ENCODE measurements around the gene PRKCA. TPM values are rescaled to one million over a fixed set of nuclear protein-coding genes. Genes with fewer than 3 reads are reported as not detected.
"Not testable (repeated sequence)": the region's sequence is repeated elsewhere in the genome, so short reads cannot be mapped to it uniquely, and the experiment has no call there.

PRKCA gene
- polyA plus RNA-seq, 1 experiment, result 66.8 TPM

GRCh38 chr17:66287911-66288310, 14.5 kb upstream of the PRKCA start:
- no peak for DNase-seq (ENCODE audit: low read depth, low spot score)
- Histone ChIP-seq H3K4me3 (ENCODE audit: low read depth, low read length) (no peak overlapping the region), H3K27me3 (ENCODE audit: control insufficient read depth, insufficient read depth, low read length) (no peaks in the 10 kb centered on the region), H3K27ac (ENCODE audit: low read depth, low read length) (no peak overlapping the region), H3K9me3 (ENCODE audit: control insufficient read depth, insufficient read depth, low read length) (no peaks in the 10 kb centered on the region)
- CTCF ChIA-PET, result no interaction called here
- POLR2A ChIA-PET, result no interaction called here
- TF ChIP-seq CTCF (IDR thresholded peaks at IDR 0.05; ENCODE audit: low read depth, low read length), result no peak

- Histone ChIP-seq H3K27me3 (ENCODE audit: control insufficient read depth, insufficient read depth, low read length) (no peaks in the 10 kb centered on the region), H3K4me3 (ENCODE audit: low read depth, low read length) (no peak overlapping the region), H3K9me3 (ENCODE audit: control insufficient read depth, insufficient read depth, low read length) (no peaks in the 10 kb centered on the region), H3K27ac (ENCODE audit: low read depth, low read length) (no peak overlapping the region)
- ChIA-PET POLR2A (no interaction called here), CTCF (interaction anchor here (0.6 to 0.7 kb wide), 2 partner anchors 9 to 51 kb away, joined by 7 read pairs; no protein-coding TSS in a partner anchor)
- no peak for TF ChIP-seq CTCF (IDR thresholded peaks at IDR 0.05; ENCODE audit: low read depth, low read length)
- DNase-seq (ENCODE audit: low read depth, low spot score), result no peak
Observed at GRCh38 chr17:66290101-66290722, 12.2 kb upstream of the PRKCA start.

- Histone ChIP-seq H3K27ac (ENCODE audit: low read depth, low read length) (no peak overlapping the region), H3K9me3 (ENCODE audit: control insufficient read depth, insufficient read depth, low read length) (no peaks in the 10 kb centered on the region), H3K27me3 (ENCODE audit: control insufficient read depth, insufficient read depth, low read length) (no peaks in the 10 kb centered on the region), H3K4me3 (ENCODE audit: low read depth, low read length) (no peak overlapping the region)
- TF ChIP-seq CTCF (IDR thresholded peaks at IDR 0.05; ENCODE audit: low read depth, low read length), result no peak
- CTCF ChIA-PET, result interaction anchor here (0.6 kb wide), 2 partner anchors 89 to 301 kb away, joined by 3 to 7 read pairs; no protein-coding TSS in a partner anchor
- POLR2A ChIA-PET, result no interaction called here
- no peak for DNase-seq (ENCODE audit: low read depth, low spot score)
Observed at GRCh38 chr17:66292353-66292752, 10.1 kb upstream of the PRKCA start.

GRCh38 chr17:66296289-66296725, 6.1 kb upstream of the PRKCA start:
- H3K27me3 ChIP-seq (ENCODE audit: control insufficient read depth, insufficient read depth, low read length), result no peaks in the 10 kb centered on the region
- CTCF ChIA-PET, result no interaction called here

GRCh38 chr17:66297443-66297842, 5.0 kb upstream of the PRKCA start:
- H3K9me3 ChIP-seq (ENCODE audit: control insufficient read depth, insufficient read depth, low read length); H3K27me3 ChIP-seq (ENCODE audit: control insufficient read depth, insufficient read depth, low read length); DNase-seq (ENCODE audit: low read depth, low spot score); H3K4me3 ChIP-seq (ENCODE audit: low read depth, low read length); H3K27ac ChIP-seq (ENCODE audit: low read depth, low read length); POLR2A ChIA-PET; CTCF ChIA-PET: not testable (repeated sequence)

More at GRCh38 chr17:66296289-66296725, 6.1 kb upstream of the PRKCA start:
- TF ChIP-seq CTCF (IDR thresholded peaks at IDR 0.05; ENCODE audit: low read depth, low read length), result no peak
- H3K9me3 ChIP-seq (ENCODE audit: control insufficient read depth, insufficient read depth, low read length), result no peaks in the 10 kb centered on the region
- DNase-seq (ENCODE audit: low read depth, low spot score), result no peak
- POLR2A ChIA-PET, result interaction anchor here (0.6 kb wide), 2 partner anchors 48 to 182 kb away, joined by 3 to 5 read pairs; no protein-coding TSS in a partner anchor
- H3K27ac ChIP-seq (ENCODE audit: low read depth, low read length), result no peak overlapping the region
- H3K4me3 ChIP-seq (ENCODE audit: low read depth, low read length), result no peak overlapping the region
